Measurements from ENCODE around the gene TNFRSF8. TPM values are rescaled to one million over a fixed set of nuclear protein-coding genes. Genes with fewer than 3 reads are reported as not detected.

TNFRSF8 gene
- total RNA-seq, 3 donors from 2014 or later: 0.31 to 0.51 TPM; not detected in 1

DNA sequence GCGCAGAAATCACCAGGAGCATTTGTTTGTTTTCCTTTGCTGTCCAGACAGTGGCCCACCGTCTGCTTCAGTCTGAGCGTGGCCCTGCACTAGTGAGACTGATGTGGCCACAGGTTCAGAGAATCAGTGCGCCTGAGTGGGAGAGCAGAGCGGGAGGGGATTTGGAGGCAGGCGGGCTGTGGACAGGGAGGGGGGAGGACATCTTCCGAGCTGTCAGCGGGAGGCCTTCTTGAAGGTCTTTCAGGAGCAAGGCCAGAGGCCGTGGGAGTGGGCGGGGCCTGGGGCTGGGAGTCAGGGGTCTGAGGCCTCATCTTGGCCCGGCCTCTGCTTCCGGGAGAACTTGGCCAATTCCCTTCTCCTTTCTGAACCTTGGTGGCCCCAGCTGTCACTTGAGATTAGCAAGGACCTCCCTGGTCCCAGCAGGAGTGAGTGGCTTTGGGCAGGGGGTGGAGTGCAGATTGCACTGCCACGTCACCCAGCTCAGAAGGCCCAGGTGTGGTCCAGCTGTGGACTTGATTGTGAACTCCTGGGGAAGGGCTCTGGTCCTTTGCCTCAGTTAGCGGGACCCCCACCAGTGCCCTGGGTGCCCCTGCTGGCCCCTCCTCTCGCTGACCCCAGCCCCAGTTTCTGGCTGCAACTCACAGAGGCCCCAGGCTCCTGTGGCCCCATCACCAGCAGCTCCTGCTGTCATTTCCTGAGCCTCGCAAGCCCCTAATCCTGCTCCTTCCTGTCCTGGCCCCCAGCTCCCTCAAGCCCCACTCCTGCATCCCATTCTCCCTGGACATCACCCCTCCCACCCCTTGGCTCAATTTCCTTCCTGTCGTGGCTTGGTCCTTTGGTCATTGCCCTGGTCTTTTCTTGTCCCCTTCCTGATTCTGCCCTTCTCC lies 112.1 kb downstream of the TNFRSF8 start:
- peaks cover 16% of the 10 kb centered on the region for H3K4me1 ChIP-seq (ENCODE audit: low read depth)
- ATAC-seq (no peak), DNase-seq (peak in 1 of 3 donors; percentile 57)
- intact Hi-C loops (cut with DNase I, micrococcal nuclease): no loop called here
- no peaks in the 10 kb centered on the region for H3K36me3 ChIP-seq (ENCODE audit: low read depth)
- no peak overlapping the region for H3K4me3 ChIP-seq
- TF ChIP-seq, protein P1, sequence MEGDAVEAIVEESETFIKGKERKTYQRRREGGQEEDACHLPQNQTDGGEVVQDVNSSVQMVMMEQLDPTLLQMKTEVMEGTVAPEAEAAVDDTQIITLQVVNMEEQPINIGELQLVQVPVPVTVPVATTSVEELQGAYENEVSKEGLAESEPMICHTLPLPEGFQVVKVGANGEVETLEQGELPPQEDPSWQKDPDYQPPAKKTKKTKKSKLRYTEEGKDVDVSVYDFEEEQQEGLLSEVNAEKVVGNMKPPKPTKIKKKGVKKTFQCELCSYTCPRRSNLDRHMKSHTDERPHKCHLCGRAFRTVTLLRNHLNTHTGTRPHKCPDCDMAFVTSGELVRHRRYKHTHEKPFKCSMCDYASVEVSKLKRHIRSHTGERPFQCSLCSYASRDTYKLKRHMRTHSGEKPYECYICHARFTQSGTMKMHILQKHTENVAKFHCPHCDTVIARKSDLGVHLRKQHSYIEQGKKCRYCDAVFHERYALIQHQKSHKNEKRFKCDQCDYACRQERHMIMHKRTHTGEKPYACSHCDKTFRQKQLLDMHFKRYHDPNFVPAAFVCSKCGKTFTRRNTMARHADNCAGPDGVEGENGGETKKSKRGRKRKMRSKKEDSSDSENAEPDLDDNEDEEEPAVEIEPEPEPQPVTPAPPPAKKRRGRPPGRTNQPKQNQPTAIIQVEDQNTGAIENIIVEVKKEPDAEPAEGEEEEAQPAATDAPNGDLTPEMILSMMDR (IDR thresholded peaks at IDR 0.05): no peak
- H3K9me3 ChIP-seq: no peaks in the 10 kb centered on the region

- Histone ChIP-seq H3K36me3 (ENCODE audit: low read depth) (no peaks in the 10 kb centered on the region), H3K9me3 (no peaks in the 10 kb centered on the region), H3K4me3 (no peak overlapping the region), H3K4me1 (ENCODE audit: low read depth) (peaks cover 16% of the 10 kb centered on the region)
- DNase-seq (no peak), ATAC-seq (no peak)
- TF ChIP-seq, protein P1 (IDR thresholded peaks at IDR 0.05): no peak
- intact Hi-C loops (cut with DNase I, micrococcal nuclease): no loop called here
Observed at GRCh38 chr1:12176298-12177118, 113.4 kb downstream of the TNFRSF8 start.

DNA sequence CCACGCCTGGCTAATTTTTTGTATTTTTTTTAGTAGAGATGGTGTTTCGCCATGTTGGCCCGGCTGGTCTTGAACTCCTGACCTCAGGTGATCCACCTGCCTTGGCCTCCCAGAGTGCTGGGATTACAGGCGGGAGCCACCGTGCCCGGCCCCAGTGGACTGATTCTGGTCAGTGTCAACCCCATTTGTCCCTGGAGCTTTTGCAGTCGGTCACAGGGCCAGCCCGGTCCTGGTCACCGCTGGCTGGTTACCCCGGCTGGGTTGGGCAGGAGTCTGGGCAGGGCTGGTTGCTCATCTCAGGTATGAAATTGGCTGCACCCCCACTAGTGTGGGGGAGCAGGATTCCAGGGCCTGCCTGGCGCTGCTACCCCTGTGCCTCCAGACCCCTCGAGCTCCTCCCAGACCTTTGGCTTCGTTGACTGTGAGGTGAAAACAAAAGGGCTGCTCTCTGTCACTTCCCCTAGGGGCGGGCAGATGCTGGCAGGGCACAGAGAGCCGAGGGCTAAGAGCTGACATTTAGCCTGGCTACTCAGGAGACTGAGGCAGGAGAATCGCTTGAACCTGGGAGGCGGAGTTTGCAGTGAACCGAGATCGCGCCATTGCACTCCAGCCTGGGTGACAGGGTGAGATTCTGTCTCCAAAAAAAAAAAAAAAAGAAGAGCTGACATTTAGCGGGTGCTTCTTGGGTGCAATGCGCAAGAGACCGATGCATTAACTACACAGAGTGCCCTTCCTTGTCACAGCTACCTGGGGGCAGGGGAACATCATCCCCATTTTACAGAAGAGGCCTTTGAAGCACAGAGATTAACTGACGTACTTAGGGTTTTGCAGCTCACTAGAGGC lies 114.3 kb downstream of the TNFRSF8 start:
- Histone ChIP-seq H3K4me3 (no peak overlapping the region), H3K4me1 (ENCODE audit: low read depth) (peaks cover 16% of the 10 kb centered on the region), H3K9me3 (no peaks in the 10 kb centered on the region), H3K36me3 (ENCODE audit: low read depth) (no peaks in the 10 kb centered on the region)
- DNase-seq: no peak
- intact Hi-C loops (cut with DNase I, micrococcal nuclease): no loop called here
- no peak for ATAC-seq
- TF ChIP-seq, protein P1 (IDR thresholded peaks at IDR 0.05): no peak

- peak in 2 of 3 donors; percentile 61 to 88 for DNase-seq
- peaks cover 16% of the 10 kb centered on the region for H3K4me1 ChIP-seq (ENCODE audit: low read depth)
- intact Hi-C loops (cut with DNase I, micrococcal nuclease): no loop called here
- H3K36me3 ChIP-seq (ENCODE audit: low read depth): no peaks in the 10 kb centered on the region
- TF ChIP-seq, protein P1 (IDR thresholded peaks at IDR 0.05): no peak
- peak; percentile 40 for ATAC-seq
- no peak overlapping the region for H3K4me3 ChIP-seq
- no peaks in the 10 kb centered on the region for H3K9me3 ChIP-seq
Observed at GRCh38 chr1:12177999-12178441, 114.9 kb downstream of the TNFRSF8 start.

DNA sequence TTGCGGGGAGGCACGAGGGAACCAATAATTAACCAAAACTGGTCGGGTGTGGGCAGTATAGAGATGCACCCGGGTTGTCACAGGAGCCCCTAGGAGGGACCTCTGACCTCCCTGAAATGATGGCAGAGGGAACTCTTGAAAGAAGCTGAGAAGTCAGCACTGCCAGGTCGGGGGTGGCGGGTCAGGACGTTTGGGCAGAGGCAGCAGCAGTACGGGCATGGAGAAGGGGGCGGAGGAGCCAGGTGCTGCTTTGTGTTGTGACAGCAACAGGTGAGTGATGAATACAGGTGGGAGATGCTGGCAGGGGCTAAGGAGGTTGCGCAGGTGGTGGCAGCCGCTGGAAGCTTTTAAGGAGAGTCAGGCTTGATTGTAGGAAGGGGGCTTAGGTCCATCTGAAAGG lies 115.4 kb downstream of the TNFRSF8 start:
- peaks cover 16% of the 10 kb centered on the region for H3K4me1 ChIP-seq (ENCODE audit: low read depth)
- H3K9me3 ChIP-seq: no peaks in the 10 kb centered on the region
- no peak for ATAC-seq
- no peak overlapping the region for H3K4me3 ChIP-seq
- intact Hi-C loops (cut with DNase I, micrococcal nuclease): no loop called here
- H3K36me3 ChIP-seq (ENCODE audit: low read depth): no peaks in the 10 kb centered on the region
- TF ChIP-seq, protein P1 (IDR thresholded peaks at IDR 0.05): no peak
- no peak for DNase-seq
